GM21423 (cell line): ENCODE results near the gene SLC30A1.
"Not testable (repeated sequence)": the region's sequence is repeated elsewhere in the genome, so short reads cannot be mapped to it uniquely, and the experiment has no call there.

Source experiments
- ATAC-seq: cut with Tn5 transposase; IDR thresholded peaks from one replicate; pipeline ENCODE4 v1.9.1; 2021; ENCODE audit warnings: mild to moderate bottlenecking, moderate library complexity; ENCODE audit not compliant: unreplicated experiment

Gene SLC30A1

DNA sequence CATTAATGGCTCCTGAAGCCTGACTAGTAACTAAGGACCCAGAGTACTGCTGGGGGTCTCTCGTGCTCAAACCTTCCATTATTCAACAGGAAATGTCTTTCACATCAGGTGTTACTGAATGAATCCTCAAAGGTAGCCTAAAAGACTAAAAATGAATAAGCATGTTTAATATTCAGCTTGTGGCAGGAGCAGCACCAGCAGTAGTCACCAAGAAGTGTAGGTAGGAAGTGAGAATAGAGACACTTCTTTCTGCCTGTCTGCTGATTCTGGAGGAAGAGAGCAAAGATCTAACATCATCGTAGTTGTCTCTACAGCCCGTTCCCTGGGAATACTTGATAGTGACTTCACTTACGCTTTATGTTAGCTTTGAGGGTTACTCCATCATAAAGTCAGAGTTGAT is 7.6 kb upstream of the SLC30A1 start:
- no peak for ATAC-seq

DNA sequence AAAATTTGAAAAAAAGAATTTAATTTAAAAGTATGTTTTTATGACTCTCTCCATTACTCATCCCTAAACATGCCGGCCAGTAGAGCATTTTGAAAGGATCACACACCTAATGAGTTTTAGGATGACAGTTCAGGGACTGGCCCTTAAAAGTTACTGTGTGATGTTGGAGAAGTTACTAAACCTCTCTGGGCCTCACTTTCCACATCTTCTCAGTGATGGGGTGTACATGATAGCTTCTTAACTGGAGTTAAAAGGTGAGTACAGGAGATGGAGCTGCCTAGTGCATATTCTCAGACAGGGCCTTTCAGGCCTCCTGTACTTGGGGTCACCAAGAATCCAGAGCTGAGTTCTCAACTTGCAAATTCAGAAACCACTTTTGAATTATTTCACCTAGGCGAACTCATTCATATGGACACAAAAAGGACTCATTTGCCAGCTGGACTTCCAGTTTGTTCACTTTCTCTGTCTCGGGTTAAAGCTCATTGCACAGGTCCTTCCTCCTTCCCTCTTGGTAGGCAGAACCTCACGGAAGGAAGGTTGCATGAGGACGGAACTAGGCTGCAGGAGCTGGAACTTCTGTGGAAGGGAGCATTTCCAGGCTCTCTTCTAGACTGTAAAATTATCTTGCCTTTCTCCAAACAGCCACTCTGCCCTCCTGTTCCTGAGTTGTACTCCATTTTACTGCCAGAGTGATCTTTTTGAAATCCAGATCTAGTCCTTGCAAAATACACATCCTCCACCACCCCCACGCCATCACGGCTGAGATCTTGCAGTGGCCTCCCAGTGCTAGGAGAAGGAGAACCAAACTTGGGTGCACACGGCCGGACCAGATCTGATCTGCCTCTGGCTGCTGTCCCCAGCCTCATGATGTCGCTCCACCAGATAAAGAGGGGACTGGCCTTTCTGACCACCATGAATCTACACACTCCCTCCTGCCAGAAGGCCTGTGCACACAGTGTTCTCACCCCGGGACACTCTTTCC is 4.3 kb upstream of the SLC30A1 start:
- no peak for ATAC-seq

DNA sequence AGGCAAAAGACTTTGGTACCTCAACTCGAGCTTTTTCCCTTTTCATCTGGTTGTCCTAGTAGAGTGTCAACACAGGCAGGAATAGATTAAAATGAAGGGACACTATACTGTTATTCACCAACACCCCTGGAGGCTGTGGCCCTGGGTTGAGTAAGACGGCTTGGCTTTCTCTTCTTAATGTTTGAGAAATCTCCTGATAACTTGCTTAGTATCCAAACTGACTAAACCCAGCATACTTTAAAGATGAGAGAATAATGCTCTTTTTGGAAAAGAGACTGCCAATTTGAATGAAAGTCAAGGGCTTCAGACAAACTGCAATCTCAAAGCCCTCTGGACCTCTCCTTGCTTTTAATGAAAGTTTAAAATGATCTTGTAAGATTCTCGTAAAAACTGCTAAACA is 2.6 kb upstream of the SLC30A1 start:
- ATAC-seq, result no peak

DNA sequence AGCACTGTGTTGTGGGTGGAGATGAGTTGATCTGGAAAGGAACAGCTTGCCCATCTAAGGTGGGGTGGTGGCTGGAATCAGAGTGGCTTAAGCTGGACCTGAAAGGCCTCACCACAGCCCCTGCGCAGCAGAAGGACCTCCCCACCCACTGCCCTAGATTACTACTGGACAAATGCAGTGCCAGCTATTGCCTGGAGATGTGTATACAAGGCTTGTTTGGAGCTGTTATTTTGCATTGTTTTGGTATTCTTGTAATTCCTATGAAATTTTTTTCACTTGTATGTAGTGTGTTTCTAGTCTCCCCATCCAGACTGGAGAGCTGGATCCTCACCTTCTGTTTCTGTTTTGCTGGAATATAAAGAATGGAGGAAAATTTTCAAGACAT is 1.3 kb upstream of the SLC30A1 start:
- no peak for ATAC-seq

DNA sequence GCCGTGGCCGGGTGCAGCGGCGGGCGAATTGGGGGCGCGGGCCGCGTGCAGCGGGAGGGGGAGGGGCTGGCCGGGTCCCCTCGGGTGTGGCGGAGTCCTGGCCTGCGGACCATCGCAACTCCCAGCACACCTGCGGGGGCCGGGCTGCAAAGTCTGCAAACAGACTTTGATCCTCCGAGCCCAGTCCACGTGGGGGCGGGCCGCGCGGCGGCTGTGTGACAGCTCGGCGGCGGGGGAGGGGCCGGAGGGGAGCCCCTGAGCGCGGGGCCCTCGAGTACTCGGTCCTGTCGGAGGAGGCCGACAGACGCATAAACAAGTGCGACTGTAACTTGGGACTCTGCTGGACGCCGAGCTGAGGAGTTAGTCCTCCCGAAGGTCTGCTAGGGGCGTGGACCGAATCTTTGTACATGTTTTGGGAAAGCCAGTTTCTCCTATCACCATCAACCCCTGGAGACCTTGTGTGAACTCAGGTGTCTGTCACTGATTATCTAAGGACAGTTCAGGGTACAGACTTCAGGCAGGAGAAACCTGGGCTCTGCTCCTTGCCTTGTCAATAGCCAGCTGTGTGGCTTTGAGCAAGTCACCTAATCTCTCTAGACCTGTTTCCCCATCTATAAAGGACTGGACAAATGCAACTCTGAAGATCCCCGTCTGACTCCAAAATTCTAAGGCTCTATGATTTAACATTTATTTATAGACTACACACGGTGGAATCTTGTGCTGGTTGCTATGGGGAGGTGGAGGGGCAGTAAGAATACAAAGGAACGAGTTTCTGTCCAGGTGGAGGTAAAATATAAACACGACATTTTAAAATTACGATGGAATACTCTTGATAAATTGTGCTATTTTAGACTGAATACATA is 710 bp upstream of the SLC30A1 start:
- peak; percentile 37 for ATAC-seq

DNA sequence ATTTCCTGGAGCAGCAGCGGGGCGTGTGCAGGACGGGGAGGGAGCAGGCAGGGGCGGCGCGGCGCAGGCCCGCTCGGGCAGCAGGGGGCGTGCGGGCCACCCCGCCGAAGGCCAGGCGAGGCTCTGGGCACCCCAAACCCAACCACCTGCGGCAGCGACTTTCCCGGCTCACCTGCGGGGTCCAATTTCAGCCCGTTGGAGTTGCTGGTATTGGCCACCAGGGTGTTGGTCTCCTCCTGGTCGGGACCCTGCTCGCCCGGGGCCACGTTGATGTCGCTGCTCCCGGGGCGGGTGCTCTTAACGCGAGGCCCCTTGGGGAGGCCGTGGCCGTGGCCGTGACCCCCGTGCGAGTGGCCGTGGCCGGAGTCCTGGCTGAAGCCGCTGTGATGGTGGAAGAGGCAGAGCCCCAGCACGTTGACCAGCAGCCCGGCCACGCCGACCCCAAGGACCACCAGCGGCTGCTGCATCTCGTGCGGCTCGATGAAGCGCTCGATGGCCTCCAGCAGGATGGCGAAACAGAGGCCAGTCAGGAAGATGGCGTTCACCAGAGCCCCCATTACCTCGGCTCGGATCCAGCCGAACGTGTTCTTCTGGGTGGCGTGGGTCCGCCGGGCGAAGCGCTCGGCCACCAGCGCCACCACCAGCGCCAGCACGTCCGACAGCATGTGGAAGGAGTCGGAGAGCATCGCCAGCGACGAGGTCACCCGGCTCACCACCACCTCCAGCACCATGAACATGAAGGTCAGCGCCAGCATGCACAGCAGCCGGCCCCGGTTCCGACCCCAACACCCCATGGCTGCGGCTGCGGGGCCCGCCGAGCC is 932 bp downstream of the SLC30A1 start:
- ATAC-seq, result peak; percentile 33

DNA sequence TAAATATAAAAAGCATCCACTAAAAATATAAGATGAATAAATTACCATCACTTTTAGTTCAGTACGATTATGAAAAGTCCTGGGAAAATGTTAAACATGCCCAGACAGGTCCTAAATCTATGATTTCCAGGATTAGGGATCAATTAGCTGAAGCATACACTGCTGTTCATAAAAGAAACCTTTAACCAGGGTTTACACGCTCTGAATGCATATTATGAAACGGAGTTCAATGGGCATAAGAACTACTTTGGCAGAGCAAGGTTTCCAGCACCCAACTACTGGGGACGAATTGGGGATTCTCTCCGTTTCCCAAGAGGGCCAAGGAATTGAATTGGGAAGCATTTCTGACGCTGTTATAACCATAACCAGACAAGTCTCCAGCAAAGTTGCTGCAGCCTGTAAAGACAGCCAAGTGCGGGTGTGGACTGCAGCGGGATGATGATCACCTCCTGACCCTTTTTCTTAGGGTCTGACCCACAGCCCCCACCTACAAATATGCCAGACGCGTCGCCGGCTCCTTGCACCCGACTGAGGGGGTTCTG is 1.6 kb downstream of the SLC30A1 start:
- no peak for ATAC-seq

DNA sequence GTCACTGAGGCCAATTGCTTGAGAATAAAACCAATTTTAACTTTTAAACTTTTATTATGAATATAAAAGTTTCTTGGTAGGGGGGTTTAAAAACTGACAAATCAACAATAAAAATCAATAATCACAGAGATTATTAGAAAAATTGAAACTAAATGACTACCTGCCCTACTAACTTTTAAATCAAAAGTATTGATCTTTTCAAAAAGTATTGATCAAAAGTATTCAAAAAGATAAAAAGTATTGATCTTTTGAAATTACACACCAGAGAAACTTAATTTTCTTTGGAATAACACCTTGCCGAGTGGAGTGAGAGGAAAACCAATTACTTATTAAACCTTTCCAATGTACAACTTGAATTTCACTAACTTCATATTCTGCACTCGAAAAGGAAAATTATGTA is 2.2 kb downstream of the SLC30A1 start:
- no peak for ATAC-seq

DNA sequence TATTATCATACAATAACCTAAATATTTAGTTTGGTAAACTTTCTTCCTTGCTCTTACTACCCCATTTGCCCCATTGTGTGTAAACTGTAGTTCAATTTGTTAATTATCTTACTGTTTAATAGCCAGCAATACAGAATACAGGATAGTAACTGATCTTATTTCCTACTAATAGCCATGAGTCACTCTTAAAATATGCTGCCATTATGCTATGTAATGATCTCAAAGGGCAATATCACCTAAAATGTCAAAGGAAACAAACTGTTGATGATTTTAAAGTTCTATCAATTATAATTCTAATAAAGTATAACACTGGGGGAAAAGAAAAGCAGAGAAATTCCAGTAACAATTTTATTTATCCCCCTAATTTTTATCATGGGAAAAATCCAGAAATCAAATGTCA is 4.3 kb downstream of the SLC30A1 start:
- no peak for ATAC-seq

DNA sequence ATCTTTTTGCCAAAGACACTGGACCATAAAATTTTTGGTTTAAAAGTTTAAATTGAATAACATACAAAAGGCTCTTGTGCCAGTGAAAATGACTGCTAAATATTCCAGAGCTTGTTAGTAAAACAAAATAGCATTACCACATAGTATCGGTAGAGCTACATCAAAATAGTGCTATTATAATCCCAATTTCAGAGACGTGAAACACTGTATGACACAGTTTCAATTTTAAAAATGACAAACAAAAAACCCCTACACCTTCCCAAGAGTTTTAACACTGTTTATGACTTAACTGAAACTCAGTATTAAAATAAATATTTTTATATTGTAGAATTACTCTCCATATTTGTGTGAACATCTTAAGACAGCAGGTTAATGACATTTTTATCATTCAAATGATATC is 7.0 kb downstream of the SLC30A1 start:
- ATAC-seq, result no peak

DNA sequence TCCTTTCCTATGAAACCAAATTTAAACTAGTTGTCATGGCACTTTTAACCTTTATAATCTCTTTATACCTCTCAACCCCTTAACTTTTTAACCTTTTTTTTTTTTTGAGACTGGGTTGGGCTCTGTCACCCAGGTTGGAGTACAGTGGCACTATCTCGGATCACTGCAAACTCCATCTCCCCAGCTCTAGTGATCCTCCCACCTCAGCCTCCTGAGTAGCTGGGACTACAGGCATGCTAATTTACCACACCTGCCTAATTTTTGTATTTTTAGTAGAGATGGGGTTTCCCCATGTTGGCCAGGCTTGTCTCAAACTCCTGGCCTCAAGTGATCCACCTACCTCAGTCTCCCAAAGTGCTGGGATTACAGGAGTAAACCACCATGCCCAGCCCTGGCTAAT is 8.6 kb downstream of the SLC30A1 start:
- not testable (repeated sequence) for ATAC-seq

DNA sequence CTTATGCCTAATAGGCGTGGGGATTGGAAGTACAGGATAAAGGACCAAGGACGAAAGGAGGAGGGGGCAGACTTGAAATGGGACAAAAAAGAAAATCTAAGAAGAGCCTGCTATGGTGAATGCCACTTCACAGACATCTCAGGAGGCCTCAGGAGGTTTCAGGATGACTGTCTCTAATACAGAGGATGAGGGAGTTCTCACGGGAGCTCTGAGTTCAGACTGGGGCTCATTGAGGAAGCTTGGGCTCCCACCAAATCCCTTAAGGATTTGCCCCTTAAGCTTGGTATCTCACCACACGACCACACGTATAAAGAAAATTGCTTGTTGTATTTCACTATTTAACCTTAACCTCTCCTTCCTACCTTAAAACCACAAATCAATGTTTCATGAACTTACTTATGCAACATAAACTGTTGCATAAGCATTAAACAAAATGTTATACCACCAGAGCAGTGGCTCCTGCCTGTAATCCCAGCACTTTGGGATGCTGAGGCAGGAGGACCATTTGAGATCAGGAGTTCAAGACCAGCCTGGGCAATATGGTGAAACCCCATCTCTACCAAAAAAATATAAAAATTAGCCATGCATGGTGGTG is 12.4 kb downstream of the SLC30A1 start:
- ATAC-seq, result peak; percentile 87

DNA sequence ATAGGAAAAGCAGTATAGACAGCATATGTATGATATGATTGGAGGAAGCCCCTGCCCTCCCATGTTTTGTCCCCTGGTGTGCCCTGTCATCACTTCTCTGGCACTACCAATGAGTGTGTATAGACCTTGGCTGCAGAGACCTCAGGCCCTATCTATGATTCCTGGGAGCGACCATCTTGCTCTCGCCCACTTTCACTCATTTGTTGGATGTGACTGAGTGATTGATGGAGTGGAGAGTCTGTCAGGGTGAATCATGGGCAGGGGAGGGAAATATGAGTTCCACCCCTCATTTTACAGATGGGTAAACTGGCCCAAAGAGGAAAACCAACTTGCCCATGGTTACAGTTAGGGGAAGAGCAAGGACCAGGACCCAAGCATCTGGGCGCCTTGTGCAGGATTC is 14.9 kb downstream of the SLC30A1 start:
- no peak for ATAC-seq

DNA sequence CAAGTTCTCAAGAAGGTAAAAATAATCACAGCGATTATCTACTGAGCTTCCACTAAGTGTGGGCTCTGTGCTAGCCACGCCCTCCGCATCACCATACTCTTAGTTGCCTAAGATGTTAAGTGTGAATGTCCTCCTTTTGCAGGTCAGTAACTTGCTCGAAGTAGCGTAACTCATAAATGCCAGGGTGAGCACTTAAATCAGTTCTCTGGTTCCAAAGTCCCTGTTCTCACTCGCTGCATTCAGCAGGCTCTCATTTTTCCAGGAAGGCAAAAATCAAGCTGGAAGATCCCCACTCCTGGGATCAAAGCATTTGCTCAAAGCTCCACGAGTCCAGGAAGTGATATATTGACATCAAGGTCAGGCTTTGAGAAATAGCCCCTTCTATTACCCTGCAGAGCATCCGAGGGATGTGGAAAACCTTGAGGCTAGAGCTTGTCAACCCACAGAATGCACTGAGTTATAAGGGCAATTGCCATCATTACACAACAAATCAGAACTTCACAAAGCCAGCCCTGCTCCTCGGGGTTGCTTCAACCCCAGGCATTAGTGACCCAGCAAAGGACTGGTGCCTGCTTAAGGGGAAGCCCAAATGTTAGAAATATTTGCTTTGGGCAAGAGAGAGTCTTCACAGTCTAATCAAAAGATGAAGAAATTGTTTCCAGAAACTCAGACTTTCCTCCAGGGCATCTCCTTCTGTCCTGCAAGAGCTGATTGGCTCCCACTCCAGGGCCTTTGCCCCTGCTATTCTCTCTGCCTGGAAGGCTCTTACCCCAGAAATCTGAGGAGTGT is 19.5 kb downstream of the SLC30A1 start:
- no peak for ATAC-seq

DNA sequence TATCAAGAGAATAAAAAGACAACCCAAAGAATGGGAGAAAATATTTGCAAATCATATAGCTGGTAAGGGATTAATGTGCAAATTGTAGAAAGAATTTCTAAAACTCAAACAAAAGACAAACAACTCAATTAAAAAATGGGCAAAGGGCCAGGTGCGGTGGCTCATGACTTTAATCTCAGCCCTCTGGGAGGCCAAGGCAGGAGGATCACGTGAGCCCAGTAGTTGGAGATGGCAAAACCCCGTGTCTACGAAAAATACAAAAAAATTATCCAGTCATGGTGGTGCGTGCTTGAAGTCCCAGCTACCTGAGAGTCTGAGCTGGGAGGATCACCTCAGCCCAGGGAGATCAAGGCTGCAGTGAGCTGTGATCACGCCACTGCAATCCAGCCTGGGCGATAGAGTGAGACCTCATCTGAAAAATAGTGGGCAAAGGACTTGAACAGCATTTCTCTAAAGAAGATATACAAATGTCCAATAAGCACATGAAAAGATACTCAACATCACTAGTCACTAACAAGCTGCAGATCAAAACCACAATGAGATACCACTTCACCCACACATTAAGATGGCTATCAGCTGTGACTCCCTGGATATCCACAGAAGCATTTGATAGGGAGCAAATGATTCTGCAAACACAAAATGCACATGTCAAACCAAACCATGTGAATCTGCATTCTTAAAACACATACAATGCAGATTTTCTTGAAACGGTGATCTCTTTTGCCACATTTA is 20.9 kb downstream of the SLC30A1 start:
- ATAC-seq, result no peak

DNA sequence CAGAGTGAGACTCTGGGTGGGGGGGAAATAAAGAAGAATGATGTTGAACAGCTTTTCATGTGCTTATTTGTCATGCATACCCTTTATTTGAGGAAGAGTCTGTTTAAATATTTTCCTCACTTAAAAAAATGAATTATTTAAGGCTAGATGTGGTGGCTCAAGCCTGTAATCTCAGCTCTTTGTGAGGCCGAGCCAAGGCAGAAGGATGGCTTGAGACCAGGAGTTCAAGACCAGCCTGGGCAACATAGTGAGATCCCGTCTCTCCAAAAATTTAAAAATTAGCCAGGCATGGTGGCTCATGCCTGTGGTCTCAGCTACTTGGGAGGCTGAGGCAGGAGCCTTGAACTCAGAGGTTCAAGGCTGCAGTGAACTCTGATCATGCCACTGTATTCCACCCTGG is 25.4 kb downstream of the SLC30A1 start:
- no peak for ATAC-seq

DNA sequence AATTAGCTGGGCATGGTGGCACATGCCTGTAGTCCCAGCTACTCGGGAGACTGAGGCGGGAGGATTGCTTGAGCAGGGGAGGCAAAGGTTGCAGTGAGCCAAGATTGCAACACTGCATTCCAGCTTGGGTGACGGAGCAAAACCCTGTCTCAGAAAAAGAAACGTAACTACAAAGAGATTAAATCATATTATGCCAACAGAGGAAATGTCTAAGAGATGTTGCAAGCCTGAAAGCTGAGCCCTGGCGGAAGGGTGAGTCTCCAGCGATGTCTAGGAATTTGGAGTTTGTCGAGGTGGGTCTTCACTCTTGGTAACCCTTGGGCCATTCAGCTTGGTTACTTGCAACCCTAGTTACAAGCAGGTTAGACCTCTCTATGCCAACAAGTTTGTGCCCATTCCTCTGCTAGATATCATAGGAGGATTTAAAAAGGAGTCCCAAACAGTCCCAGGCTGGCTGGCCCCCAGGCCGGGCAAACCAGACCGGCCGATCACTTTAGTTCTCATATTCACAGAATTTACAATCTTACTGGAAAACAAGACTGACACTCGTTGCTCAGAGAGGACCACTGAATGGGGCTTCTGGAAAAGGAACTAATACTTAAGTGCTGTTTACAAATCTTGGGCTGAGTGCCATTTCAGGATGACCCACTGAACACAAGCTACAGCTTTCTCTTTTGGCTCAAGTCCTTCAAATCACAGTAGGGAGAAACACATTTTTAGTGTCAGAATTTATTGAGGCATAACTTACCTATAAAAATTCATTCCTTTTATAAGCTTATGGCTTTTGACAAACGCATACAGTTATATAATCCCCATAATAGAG is 27.1 kb downstream of the SLC30A1 start:
- ATAC-seq, result no peak

DNA sequence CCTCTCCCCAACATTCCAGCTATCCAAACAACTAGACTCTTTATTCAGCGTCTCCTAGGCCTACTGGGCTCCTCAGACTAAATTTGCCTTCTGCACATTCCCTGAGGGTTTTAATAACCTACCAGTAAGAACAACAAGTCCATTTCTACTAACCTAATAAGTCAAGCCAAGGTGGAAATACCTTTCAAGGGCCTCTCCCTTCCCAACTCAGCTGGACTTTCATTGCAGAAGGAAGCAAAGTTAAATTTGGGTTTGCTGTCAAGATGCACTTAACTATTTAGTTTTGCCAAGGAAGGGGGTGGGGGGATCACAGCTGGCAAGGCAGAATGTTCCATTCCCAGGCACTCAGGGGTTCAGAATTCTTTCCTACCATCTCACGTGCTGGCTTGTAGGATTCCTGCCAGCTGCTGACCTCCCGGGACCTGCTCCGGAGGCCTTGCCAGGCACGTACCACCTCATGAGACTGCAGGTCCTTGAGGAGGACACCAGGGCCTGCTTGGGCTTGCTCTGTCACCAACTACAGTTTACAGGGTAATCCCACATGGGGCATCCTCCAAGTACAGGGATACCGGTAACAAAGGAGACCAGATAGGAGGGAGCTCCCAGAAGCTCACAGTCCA is 29.8 kb downstream of the SLC30A1 start:
- ATAC-seq, result no peak
